CD4-positive, alpha-beta T cell treated with Interleukin-21 for 1 hour (primary cell): Measurements from ENCODE around the gene GNA12.

ENCODE experiments used
- DNase-seq: peaks from one replicate; pipeline ENCODE4 v3.0.0-alpha.2; 2020

GNA12 gene

GRCh38 chr7:2800931-2801688 is 43.0 kb downstream of the GNA12 start:
- DNase-seq = no peak

GRCh38 chr7:2800220-2800930 is 43.7 kb downstream of the GNA12 start:
- no peak for DNase-seq

- no peak for DNase-seq
Measured at GRCh38 chr7:2799253-2799652, 44.9 kb downstream of the GNA12 start.

GRCh38 chr7:2798669-2799068 is 45.4 kb downstream of the GNA12 start:
- DNase-seq = no peak

- no peak for DNase-seq
Measured at GRCh38 chr7:2796358-2797352, 47.5 kb downstream of the GNA12 start.

- DNase-seq = no peak
Measured at GRCh38 chr7:2795906-2796305, 48.2 kb downstream of the GNA12 start.

- DNase-seq = no peak
Measured at GRCh38 chr7:2794836-2795636, 49.1 kb downstream of the GNA12 start.

GRCh38 chr7:2792856-2793487 is 51.1 kb downstream of the GNA12 start:
- DNase-seq = no peak

- DNase-seq = no peak
Measured at GRCh38 chr7:2792235-2792634, 51.9 kb downstream of the GNA12 start.

GRCh38 chr7:2791390-2791789 is 52.7 kb downstream of the GNA12 start:
- DNase-seq = no peak

- no peak for DNase-seq
Measured at GRCh38 chr7:2787251-2787951, 56.7 kb downstream of the GNA12 start.

GRCh38 chr7:2786607-2787116 is 57.4 kb downstream of the GNA12 start:
- no peak for DNase-seq

GRCh38 chr7:2785071-2785500 is 59.0 kb downstream of the GNA12 start:
- DNase-seq = no peak

GRCh38 chr7:2782565-2782964 is 61.5 kb downstream of the GNA12 start:
- DNase-seq = no peak

GRCh38 chr7:2782121-2782520 is 62.0 kb downstream of the GNA12 start:
- no peak for DNase-seq

GRCh38 chr7:2781636-2782035 is 62.5 kb downstream of the GNA12 start:
- DNase-seq = no peak

- DNase-seq = no peak
Measured at GRCh38 chr7:2779051-2779450, 65.1 kb downstream of the GNA12 start.

- DNase-seq = no peak
Measured at GRCh38 chr7:2777898-2778535, 66.1 kb downstream of the GNA12 start.

- no peak for DNase-seq
Measured at GRCh38 chr7:2776401-2776800, 67.7 kb downstream of the GNA12 start.

- DNase-seq = no peak
Measured at GRCh38 chr7:2775785-2776184, 68.3 kb downstream of the GNA12 start.
